H9 (cell line): ENCODE results near the gene ADAM19. TPM values are rescaled to one million over a fixed set of nuclear protein-coding genes. Genes with fewer than 3 reads are reported as not detected.

Experiments
- DNase-seq: peaks from one replicate; pipeline ENCODE4 v3.0.0-alpha.2; 2017
- H2AFZ ChIP-seq: one replicate; pipeline ENCODE4 v1.6.1; 2013; ENCODE audit warnings: mild to moderate bottlenecking, low read length, control low read depth, moderate library complexity
- H2AK5ac ChIP-seq: 2 replicates; pipeline ENCODE4 v1.6.1; 2013; ENCODE audit warnings: low read length, control low read depth, mixed read lengths; ENCODE audit not compliant: insufficient read length
- H2BK120ac ChIP-seq: one replicate; pipeline ENCODE4 v1.6.1; 2013; ENCODE audit warnings: low read depth, mild to moderate bottlenecking, low read length, control low read depth, inconsistent platforms; ENCODE audit not compliant: poor library complexity, severe bottlenecking
- H2BK12ac ChIP-seq: 2 replicates; pipeline ENCODE4 v1.6.1; 2013; ENCODE audit warnings: low read length, control low read depth, mixed read lengths, low read depth; ENCODE audit not compliant: insufficient read length
- H2BK15ac ChIP-seq: 2 replicates; pipeline ENCODE4 v1.6.1; 2013; ENCODE audit warnings: low read depth, low read length, control low read depth
- H2BK20ac ChIP-seq: one replicate; pipeline ENCODE4 v1.6.1; 2013; ENCODE audit warnings: low read depth, mild to moderate bottlenecking, low read length, control low read depth, inconsistent platforms; ENCODE audit not compliant: poor library complexity, severe bottlenecking
- H2BK5ac ChIP-seq: 2 replicates; pipeline ENCODE4 v1.6.1; 2013; ENCODE audit warnings: low read length, control low read depth, mixed read lengths; ENCODE audit not compliant: insufficient read length
- H3K14ac ChIP-seq: 2 replicates; pipeline ENCODE4 v1.6.1; 2013; ENCODE audit warnings: low read length, control low read depth; ENCODE audit not compliant: insufficient read depth
- H3K18ac ChIP-seq: 2 replicates; pipeline ENCODE4 v1.6.1; 2013; ENCODE audit warnings: low read depth, mild to moderate bottlenecking, mixed read lengths, low read length, control low read depth; ENCODE audit not compliant: insufficient read length
- H3K23ac ChIP-seq: 2 replicates; pipeline ENCODE4 v1.6.1; 2013; ENCODE audit warnings: low read length, control low read depth, mixed read lengths, low read depth; ENCODE audit not compliant: insufficient read length
- H3K23me2 ChIP-seq: 2 replicates; pipeline ENCODE4 v1.6.1; 2013; ENCODE audit warnings: low read depth, mild to moderate bottlenecking, mixed read lengths, low read length, control low read depth; ENCODE audit not compliant: insufficient read length, poor library complexity, severe bottlenecking
- H3K27ac ChIP-seq: 2 replicates; pipeline ENCODE4 v1.5.1; 2013; ENCODE audit warnings: low read length, control low read depth, mixed read lengths, low read depth; ENCODE audit not compliant: insufficient read length
- H3K27me3 ChIP-seq: 2 replicates; pipeline ENCODE4 v1.6.1; 2013; ENCODE audit warnings: low read length, control low read depth, inconsistent platforms; ENCODE audit not compliant: insufficient read depth
- H3K4ac ChIP-seq: 2 replicates; pipeline ENCODE4 v1.6.1; 2013; ENCODE audit warnings: low read depth, mild to moderate bottlenecking, control low read depth, inconsistent platforms, low read length, moderate library complexity
- H3K4me1 ChIP-seq: 2 replicates; pipeline ENCODE4 v1.6.1; 2013; ENCODE audit warnings: low read length, control low read depth, inconsistent platforms; ENCODE audit not compliant: insufficient read depth
- H3K4me2 ChIP-seq: 2 replicates; pipeline ENCODE4 v1.6.1; 2013; ENCODE audit warnings: low read length, control low read depth, mixed read lengths; ENCODE audit not compliant: insufficient read length, insufficient read depth
- H3K56ac ChIP-seq: 2 replicates; pipeline ENCODE4 v1.6.1; 2013; ENCODE audit warnings: low read depth, mild to moderate bottlenecking, mixed read lengths, low read length, control low read depth; ENCODE audit not compliant: insufficient read length
- H3K79me1 ChIP-seq: 2 replicates; pipeline ENCODE4 v1.6.1; 2013; ENCODE audit warnings: low read depth, mild to moderate bottlenecking, moderate library complexity, low read length, control low read depth, inconsistent platforms; ENCODE audit not compliant: insufficient read depth, poor library complexity, severe bottlenecking
- H3K79me2 ChIP-seq: 2 replicates; pipeline ENCODE4 v1.6.1; 2013; ENCODE audit warnings: low read length, control low read depth, inconsistent platforms; ENCODE audit not compliant: insufficient read depth
- H3K9ac ChIP-seq: 2 replicates; pipeline ENCODE4 v1.6.1; 2013; ENCODE audit warnings: low read length, control low read depth, mixed read lengths; ENCODE audit not compliant: insufficient read length; ENCODE audit errors: extremely low read depth
- H3K9me3 ChIP-seq: one replicate; pipeline ENCODE4 v1.6.1; 2013; ENCODE audit warnings: low read depth, low read length, inconsistent platforms; ENCODE audit not compliant: control insufficient read depth
- H3T11ph ChIP-seq: one replicate; pipeline ENCODE4 v1.6.1; 2013; ENCODE audit warnings: mild to moderate bottlenecking, low read length, control low read depth, inconsistent platforms
- H4K20me1 ChIP-seq: one replicate; pipeline ENCODE4 v1.6.1; 2013; ENCODE audit not compliant: control insufficient read depth, insufficient read length, insufficient read depth
- H4K5ac ChIP-seq: 2 replicates; pipeline ENCODE4 v1.6.1; 2013; ENCODE audit warnings: low read depth, mild to moderate bottlenecking, mixed read lengths, low read length, control low read depth; ENCODE audit not compliant: insufficient read length
- H4K8ac ChIP-seq: replicated peaks from 2 replicates; pipeline ENCODE4 v1.6.1; 2013; ENCODE audit warnings: low read length, control low read depth, mixed read lengths, low read depth; ENCODE audit not compliant: insufficient read length
- H4K91ac ChIP-seq: 2 replicates; pipeline ENCODE4 v1.6.1; 2013; ENCODE audit warnings: low read depth, mild to moderate bottlenecking, moderate library complexity, mixed read lengths, low read length, control low read depth; ENCODE audit not compliant: insufficient read length
- H3K27ac Mint-ChIP-seq, 3 experiments: 2 replicates in 2 of 3; 3 replicates in 1 of 3; pipeline ENCODE4 v1.8.0; 2020 to 2021; ENCODE audit warnings: mixed read lengths in 3 of 3, mild to moderate bottlenecking in 1 of 3, moderate library complexity in 1 of 3
- H3K27me3 Mint-ChIP-seq: 2 replicates; pipeline ENCODE4 v1.8.0; 2021; ENCODE audit warnings: low read depth, mild to moderate bottlenecking, moderate library complexity, mixed read lengths
- H3K36me3 Mint-ChIP-seq, 3 experiments: 2 replicates in 2 of 3; 3 replicates in 1 of 3; pipeline ENCODE4 v1.8.0; 2020 to 2021; ENCODE audit warnings: low read depth in 3 of 3, mixed read lengths in 3 of 3; ENCODE audit not compliant: insufficient read depth in 1 of 3
- H3K4me1 Mint-ChIP-seq, 2 experiments: 2 replicates each; pipeline ENCODE4 v1.8.0; 2020; ENCODE audit warnings: mixed read lengths in 2 of 2
- H3K4me3 Mint-ChIP-seq, 2 experiments: 2 replicates in 1 of 2; 3 replicates in 1 of 2; pipeline ENCODE4 v1.8.0; 2020 to 2021; ENCODE audit warnings: mild to moderate bottlenecking in 2 of 2, mixed read lengths in 2 of 2, moderate library complexity in 1 of 2
- H3K9me3 Mint-ChIP-seq, 2 experiments: 2 replicates in 1 of 2; 3 replicates in 1 of 2; pipeline ENCODE4 v1.8.0; 2020; ENCODE audit warnings: mild to moderate bottlenecking in 2 of 2, mixed read lengths in 2 of 2, moderate library complexity in 1 of 2
- WGBS: extraction: QIAGEN DNeasy Blood & Tissue Kit; methylation state at CpG from one replicate; pipeline ENCODE4 v1.1.7; 2013; ENCODE audit warnings: missing lambda C conversion rate, low lambda C conversion rate, mixed read lengths; ENCODE audit not compliant: insufficient read length; ENCODE audit errors: extremely low coverage; 5-methylcytosine and 5-hydroxymethylcytosine counted together
- total RNA-seq: library from RNA; stranded (reverse); gene quantifications from 2 replicates; pipeline ENCODE4 v1.2.1, GENCODE V29; 2021
- TF ChIP-seq, protein P1 (sequence below): fragments of 200-600 bp; sonication (generic); conservative IDR thresholded peaks from 3 replicates; pipeline ENCODE4 v1.8.0; 2021; ENCODE audit warnings: antibody characterized with exemption, mild to moderate bottlenecking

Gene ADAM19
- total RNA-seq, 1 experiment from 2014 or later, result 9.9 TPM

DNA sequence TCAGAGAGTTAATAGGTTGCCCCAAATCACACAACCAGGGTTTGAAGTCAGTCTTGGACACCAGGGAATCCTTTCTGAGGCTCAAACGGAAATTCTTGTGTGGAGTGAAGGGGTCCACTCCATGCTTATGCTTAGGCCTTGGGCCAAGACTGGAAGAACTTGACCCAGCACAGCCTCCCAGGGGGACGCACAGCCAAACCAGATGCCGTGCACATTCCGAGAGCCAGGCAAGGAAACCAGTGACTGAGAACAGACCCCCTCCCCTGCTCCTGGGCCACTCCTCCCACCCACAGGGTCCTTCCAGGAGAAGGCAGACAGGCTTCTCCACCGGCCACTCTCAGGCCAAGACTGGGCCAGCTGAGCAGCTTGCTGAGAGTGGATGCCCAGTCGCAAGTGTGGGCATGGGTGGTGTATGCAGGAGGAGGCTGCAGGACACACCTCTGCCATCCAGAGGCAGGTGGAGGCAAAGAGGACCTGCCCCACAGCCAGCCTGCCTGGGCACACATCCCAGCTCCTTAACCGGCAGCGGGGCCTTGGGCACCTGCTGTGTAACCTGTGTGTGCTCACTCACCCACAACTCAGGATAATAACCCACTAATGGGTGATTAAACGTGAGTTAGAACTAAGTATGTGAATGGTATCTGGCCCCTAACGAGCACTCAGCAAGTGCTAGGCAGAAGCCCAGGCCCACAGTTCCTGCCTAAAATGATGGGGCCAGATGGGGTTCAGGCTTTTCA, 77.5 kb downstream of the ADAM19 start:
- no peaks in the 10 kb centered on the region for H3K23me2 ChIP-seq
- no peak overlapping the region; the same call in 1 of the 2 replicates for H3K14ac ChIP-seq
- no peak overlapping the region for H2BK15ac ChIP-seq
- no peak overlapping the region for H3K18ac ChIP-seq
- no peak overlapping the region for H4K5ac ChIP-seq
- H2BK5ac ChIP-seq, result no peak overlapping the region
- H3K9ac ChIP-seq, result no peak overlapping the region
- H2AFZ ChIP-seq, result no peak overlapping the region
- no peak overlapping the region for H2BK120ac ChIP-seq
- H2BK12ac ChIP-seq, result no peak overlapping the region
- no peak overlapping the region for H3K27ac Mint-ChIP-seq
- H3K56ac ChIP-seq, result no peak overlapping the region
- H3K36me3 Mint-ChIP-seq, result peaks cover 2 to 9% (median 2%) of the 10 kb centered on the region in 3 experiments; a peak in 5 of 7 replicates
- no peaks in the 10 kb centered on the region for H4K20me1 ChIP-seq
- WGBS, result no CpG with 5 or more reads among the region's 10 CpGs
- TF ChIP-seq, protein P1, sequence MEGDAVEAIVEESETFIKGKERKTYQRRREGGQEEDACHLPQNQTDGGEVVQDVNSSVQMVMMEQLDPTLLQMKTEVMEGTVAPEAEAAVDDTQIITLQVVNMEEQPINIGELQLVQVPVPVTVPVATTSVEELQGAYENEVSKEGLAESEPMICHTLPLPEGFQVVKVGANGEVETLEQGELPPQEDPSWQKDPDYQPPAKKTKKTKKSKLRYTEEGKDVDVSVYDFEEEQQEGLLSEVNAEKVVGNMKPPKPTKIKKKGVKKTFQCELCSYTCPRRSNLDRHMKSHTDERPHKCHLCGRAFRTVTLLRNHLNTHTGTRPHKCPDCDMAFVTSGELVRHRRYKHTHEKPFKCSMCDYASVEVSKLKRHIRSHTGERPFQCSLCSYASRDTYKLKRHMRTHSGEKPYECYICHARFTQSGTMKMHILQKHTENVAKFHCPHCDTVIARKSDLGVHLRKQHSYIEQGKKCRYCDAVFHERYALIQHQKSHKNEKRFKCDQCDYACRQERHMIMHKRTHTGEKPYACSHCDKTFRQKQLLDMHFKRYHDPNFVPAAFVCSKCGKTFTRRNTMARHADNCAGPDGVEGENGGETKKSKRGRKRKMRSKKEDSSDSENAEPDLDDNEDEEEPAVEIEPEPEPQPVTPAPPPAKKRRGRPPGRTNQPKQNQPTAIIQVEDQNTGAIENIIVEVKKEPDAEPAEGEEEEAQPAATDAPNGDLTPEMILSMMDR, result no peak
- H3K27me3 Mint-ChIP-seq, result no peaks in the 10 kb centered on the region
- H3K23ac ChIP-seq, result no peak overlapping the region
- DNase-seq, result no peak
- no peak overlapping the region for H3K27ac ChIP-seq
- no peaks in the 10 kb centered on the region for H3K9me3 ChIP-seq
- H4K8ac ChIP-seq, result no peak overlapping the region
- H3K4me1 ChIP-seq, result no peaks in the 10 kb centered on the region
- H3K4me3 Mint-ChIP-seq, result no peak overlapping the region
- H3K79me1 ChIP-seq, result no peaks in the 10 kb centered on the region
- no peak overlapping the region for H3K4me2 ChIP-seq
- no peak overlapping the region for H4K91ac ChIP-seq
- no peak overlapping the region for H3T11ph ChIP-seq
- H3K27me3 ChIP-seq, result no peaks in the 10 kb centered on the region
- H2BK20ac ChIP-seq, result no peak overlapping the region
- H3K4me1 Mint-ChIP-seq, result no peaks in the 10 kb centered on the region
- H3K4ac ChIP-seq, result no peak overlapping the region
- H3K79me2 ChIP-seq, result no peaks in the 10 kb centered on the region
- H3K9me3 Mint-ChIP-seq, result no peaks in the 10 kb centered on the region
- no peak overlapping the region for H2AK5ac ChIP-seq
